HG02970 (cell line): ENCODE results near the gene ZNF532.
"Not testable (repeated sequence)": the region's sequence is repeated elsewhere in the genome, so short reads cannot be mapped to it uniquely, and the experiment has no call there.

ENCODE experiments used
- ATAC-seq: cut with Tn5 transposase; IDR thresholded peaks from one replicate; pipeline ENCODE4 v1.9.1; 2021; ENCODE audit warnings: mild to moderate bottlenecking, moderate library complexity, moderate number of reproducible peaks; ENCODE audit not compliant: unreplicated experiment, low FRiP score

The ZNF532 gene

GRCh38 chr18:58848685-58849084, 16.0 kb upstream of the ZNF532 start:
- ATAC-seq, result no peak

GRCh38 chr18:58850786-58851469, 13.7 kb upstream of the ZNF532 start:
- no peak for ATAC-seq

GRCh38 chr18:58851856-58852255, 12.8 kb upstream of the ZNF532 start:
- ATAC-seq, result no peak

- no peak for ATAC-seq
Measured at GRCh38 chr18:58852629-58853028, 12.0 kb upstream of the ZNF532 start.

- ATAC-seq, result no peak
Measured at GRCh38 chr18:58853561-58853960, 11.1 kb upstream of the ZNF532 start.

GRCh38 chr18:58855521-58855920, 9.2 kb upstream of the ZNF532 start:
- not testable (repeated sequence) for ATAC-seq

- no peak for ATAC-seq
Measured at GRCh38 chr18:58856881-58857280, 7.8 kb upstream of the ZNF532 start.

- no peak for ATAC-seq
Measured at GRCh38 chr18:58858591-58859468, 5.8 kb upstream of the ZNF532 start.

- no peak for ATAC-seq
Measured at GRCh38 chr18:58859907-58860306, 4.8 kb upstream of the ZNF532 start.

GRCh38 chr18:58860747-58861231, 3.9 kb upstream of the ZNF532 start:
- no peak for ATAC-seq

GRCh38 chr18:58861353-58861752, 3.3 kb upstream of the ZNF532 start:
- ATAC-seq, result no peak

- no peak for ATAC-seq
Measured at GRCh38 chr18:58861861-58862301, 2.8 kb upstream of the ZNF532 start.

- no peak for ATAC-seq
Measured at GRCh38 chr18:58862356-58862755, 2.3 kb upstream of the ZNF532 start.

- no peak for ATAC-seq
Measured at GRCh38 chr18:58862851-58863538, 1.7 kb upstream of the ZNF532 start.

- ATAC-seq, result no peak
Measured at GRCh38 chr18:58863539-58864145, 1.0 kb upstream of the ZNF532 start.

- no peak for ATAC-seq
Measured at GRCh38 chr18:58865033-58865590, 435 bp downstream of the ZNF532 start.

GRCh38 chr18:58865701-58866065, 1.0 kb downstream of the ZNF532 start:
- ATAC-seq, result no peak

GRCh38 chr18:58866066-58866772, 1.5 kb downstream of the ZNF532 start:
- ATAC-seq, result no peak

- ATAC-seq, result no peak
Measured at GRCh38 chr18:58866773-58867150, 2.1 kb downstream of the ZNF532 start.
